CD4-positive, alpha-beta T cell treated with Interleukin-15 for 4 hours (primary cell): ENCODE measurements around the gene KLRG1.
A peak's percentile ranks its signal among the peaks of the same experiment; 100 is the strongest.

ENCODE experiments used
- DNase-seq: peaks from one replicate; pipeline ENCODE4 v3.0.0-alpha.2; 2020; ENCODE audit warnings: low spot score

Gene KLRG1

DNA sequence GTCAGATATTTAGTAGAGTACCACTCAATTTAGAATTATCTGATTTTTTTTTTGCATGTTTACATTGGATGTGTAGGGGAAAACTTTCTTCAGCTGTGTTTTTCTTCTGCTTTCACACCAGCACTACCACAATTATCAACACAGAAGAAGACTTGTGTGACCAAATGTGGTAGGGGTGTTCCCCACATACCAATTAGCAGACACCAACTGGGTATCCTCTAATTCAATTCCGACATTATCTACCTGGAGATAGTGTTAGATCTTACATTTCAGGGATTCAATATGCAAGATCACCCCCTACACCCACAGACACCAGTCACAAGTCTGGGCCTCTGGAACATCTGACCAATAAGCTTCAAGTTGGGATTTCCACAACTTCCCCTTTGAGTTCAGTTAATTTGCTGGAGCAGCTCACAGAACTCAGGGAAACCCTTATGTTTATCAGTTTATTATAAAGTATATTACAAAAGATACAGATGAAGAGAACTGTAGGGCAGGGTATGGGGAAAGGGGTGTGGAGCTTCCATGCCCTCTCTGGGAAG lies 4.1 kb upstream of the KLRG1 start:
- no peak for DNase-seq

DNA sequence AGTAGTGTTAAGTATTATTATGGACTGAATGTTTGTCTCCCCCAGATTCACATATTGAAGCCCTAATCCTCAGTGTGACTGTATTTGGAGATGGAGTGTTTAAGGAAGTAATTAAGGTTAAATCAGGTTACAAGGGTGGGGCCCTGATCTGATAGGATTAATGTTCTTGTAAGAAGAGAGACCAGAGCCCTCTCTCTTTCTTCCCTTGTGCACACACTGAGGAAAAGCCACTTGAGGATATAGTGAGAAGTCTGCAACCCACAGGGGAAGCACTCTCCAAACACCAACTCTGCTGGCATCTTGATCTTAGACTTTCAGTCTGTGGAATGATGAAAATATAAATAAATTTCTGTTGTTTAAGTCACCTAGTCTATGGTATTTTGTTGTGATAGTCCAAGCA lies 2.2 kb upstream of the KLRG1 start:
- DNase-seq = no peak

DNA sequence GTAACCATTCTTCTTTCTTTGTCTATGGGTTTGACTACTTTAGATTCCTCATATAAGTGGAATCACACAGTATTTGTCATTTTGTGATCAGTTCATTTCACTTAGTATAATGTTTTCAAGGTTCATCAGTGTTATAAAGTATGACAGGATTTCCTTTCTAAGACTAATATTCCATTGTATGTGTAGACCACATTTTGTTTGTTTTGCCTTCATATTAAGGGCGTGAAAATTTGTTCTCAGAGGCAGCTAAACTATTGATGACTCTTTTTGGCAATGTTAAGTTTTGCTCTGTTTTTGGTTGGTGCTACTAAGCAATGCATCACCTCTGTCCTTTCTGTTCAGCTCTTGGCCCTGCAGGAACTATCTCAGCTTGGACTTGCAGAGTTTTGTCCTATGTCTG lies 1.7 kb upstream of the KLRG1 start:
- peak; percentile 27 for DNase-seq

DNA sequence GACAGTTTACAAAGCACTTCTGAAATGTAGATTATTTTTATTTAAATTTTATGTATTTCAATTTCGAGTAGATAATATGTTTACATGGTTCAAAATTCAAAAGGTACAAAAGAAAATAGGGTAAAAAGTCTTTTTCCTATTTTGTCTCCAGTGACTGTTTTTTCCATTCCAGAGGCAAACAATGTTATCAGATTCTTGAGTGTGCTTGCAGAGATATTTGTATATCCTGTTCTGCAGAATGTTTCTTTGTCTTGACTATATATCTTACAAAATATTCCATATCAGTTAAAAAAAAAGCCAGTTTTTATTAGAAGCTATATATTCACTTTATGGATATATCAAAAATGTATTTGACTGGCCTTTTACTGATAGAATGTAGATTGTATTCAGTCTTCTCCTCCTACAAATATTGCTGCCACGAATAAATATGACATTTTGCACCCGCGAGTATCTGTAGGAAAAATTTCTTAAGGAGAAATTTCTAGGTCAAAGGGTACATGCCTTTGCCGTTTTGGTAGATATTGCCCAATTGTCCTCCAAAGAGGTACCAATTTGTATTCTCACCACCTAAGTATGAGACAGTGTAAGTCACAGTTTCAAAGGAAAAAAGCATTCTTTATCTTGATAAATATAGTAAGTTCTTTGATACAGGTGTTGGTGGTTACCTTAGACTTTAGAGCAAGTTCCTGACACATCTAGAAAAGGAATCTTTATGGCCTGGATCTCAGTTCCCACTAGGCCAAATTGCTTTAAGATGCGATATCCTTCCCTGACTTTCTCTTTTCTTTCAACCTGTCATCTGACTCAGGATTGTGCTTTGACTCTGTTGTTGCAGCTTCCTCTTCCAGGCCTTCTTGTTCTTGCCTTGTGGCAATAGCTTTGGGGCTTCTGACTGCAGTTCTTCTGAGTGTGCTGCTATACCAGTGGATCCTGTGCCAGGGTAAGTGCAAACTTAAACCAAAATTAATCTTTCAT lies 2.3 kb downstream of the KLRG1 start:
- peak; percentile 36 for DNase-seq

- DNase-seq = no peak
Measured at GRCh38 chr12:8993827-8994226, 4.5 kb downstream of the KLRG1 start.

GRCh38 chr12:8995021-8995775 lies 5.9 kb downstream of the KLRG1 start:
- DNase-seq = no peak

- DNase-seq = peak; percentile 67
Measured at GRCh38 chr12:8996682-8997405, 7.5 kb downstream of the KLRG1 start.

DNA sequence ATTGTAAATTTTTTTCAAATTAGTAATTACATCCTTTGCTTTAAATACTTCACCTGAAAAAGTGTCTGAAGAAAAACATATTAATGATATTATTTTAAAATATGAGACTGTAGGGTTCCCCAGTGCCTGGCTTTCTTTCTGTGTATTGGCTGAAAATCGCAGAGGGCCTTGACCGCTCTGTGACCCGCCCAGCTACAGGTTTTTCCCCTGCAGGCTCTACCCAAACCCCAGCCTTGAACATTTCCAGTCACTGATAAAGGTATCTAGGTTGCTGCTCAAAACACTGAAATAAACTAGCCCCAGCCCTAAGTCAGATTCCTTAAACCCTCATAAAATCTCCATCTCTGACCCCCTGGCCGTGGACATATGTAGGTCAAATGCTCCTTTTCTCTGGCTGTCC lies 11.9 kb downstream of the KLRG1 start:
- DNase-seq = no peak

- DNase-seq = no peak
Measured at GRCh38 chr12:9002335-9002734, 13.0 kb downstream of the KLRG1 start.

DNA sequence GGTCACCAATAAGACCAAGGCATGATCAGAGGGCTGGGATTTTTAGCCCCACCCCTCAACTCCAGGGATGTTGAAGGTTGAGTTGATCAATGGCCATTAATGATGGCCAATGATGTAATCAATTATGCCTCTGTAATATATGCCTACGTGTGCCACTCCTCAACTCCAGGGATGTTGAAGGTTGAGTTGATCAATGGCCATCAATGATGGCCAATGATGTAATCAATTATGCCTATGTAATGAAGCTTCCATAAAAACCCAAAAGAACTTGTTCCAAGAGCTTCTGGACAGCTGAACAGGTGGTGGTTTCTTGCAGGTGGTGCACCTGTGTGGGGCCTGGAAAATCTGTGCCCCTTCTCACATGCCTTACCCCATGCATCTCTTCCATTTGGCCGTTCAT lies 33.2 kb downstream of the KLRG1 start:
- DNase-seq = no peak

DNA sequence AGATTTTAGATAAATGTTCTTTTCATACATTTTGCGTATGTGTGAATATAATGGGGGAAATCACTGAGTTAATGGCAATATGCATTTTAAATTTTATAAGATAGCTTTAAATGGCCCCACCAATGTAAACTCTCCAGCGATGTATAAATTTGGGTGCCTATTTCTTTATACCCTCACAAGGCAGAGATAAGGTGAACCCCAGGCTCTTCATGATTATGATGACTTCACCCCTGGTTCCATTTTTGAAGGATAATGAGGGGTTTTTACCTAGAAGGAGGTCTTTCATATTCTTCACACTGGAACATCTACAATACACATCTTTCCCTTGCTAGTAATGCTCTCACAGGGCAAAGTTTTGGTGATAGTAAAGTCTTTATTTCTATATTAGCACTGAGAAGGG lies 35.2 kb downstream of the KLRG1 start:
- DNase-seq = no peak

DNA sequence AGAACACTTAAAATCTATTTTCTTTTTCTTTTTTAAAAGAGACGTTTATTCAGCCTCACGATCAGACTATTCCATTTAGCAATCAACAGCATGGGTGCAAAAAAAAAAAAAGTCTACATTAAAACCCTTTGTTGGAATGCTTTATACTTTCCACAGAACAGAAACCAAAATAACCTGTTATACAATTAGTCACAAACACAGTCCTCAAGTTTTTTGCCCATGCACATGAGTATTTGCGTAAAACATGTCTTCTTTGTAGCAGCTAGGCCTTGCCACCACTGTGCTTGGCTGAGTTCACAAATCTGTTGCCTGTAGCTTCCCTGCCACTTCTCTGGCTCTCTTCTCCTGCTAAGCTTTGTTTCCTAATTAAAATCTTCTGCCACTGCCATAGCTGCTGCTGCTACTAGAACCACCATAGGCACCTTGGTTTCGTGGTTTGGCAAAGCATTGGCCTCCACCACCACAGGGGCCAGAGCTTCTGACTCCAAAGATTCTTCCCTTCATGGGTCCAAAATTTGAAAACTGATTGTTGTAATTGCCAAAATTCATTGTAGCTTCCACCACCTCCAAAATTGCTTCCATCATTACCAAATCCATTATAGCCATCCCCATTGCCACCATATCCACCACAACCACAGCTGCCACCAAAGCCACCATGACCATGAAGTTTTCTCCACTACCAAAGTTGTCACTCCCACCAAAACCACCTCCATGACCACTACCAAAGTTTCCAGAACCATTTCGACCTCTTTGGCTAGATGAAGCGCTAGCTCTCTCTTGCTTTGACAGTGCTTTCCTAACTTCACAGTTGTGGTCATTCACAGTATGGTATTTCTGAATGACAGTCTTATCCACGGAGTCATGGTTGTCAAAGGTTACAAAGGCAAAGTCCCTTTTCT lies 38.1 kb downstream of the KLRG1 start:
- peak; percentile 49 for DNase-seq

GRCh38 chr12:9030776-9031175 lies 41.4 kb downstream of the KLRG1 start:
- no peak for DNase-seq

GRCh38 chr12:9032202-9032964 lies 43.0 kb downstream of the KLRG1 start:
- no peak for DNase-seq

- DNase-seq = no peak
Measured at GRCh38 chr12:9033265-9033887, 44.0 kb downstream of the KLRG1 start.

DNA sequence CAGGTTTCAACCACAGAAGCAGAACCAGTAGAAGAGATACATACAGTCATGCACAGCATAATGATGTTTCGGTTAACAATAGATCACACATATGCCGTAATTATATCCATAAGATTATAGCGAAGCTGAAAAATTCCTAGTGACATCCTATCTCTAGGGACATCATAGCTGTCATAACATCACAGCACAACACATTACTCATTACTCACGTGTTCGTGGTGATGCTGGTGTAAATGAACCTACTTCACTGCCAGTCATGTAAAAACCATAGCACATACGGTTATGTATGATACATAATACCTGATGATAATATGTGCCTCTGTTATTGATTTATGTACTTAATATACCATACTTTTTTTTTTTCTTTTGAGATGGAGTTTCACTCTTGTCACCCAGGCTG lies 44.7 kb downstream of the KLRG1 start:
- DNase-seq = no peak

- DNase-seq = no peak
Measured at GRCh38 chr12:9036227-9036626, 46.9 kb downstream of the KLRG1 start.

GRCh38 chr12:9037431-9037830 lies 48.1 kb downstream of the KLRG1 start:
- no peak for DNase-seq

GRCh38 chr12:9039397-9039977 lies 50.1 kb downstream of the KLRG1 start:
- peak; percentile 79 for DNase-seq
